Neural cell (in vitro differentiated cells): ENCODE measurements around the gene PANX2.

Experiments
- EZH2 ChIP-seq: fragments of 200-600, 300-800 bp; shearing (Covaris generic), sonication (generic); IDR thresholded peaks from 2 replicates; pipeline ENCODE4 v1.6.1; 2014; ENCODE audit warnings: antibody characterized with exemption, low read length, borderline replicate concordance, mild to moderate bottlenecking; ENCODE audit not compliant: insufficient read depth, poor library complexity, severe bottlenecking
- MXI1 ChIP-seq: fragments of 450-650 bp; conservative IDR thresholded peaks from 2 replicates; pipeline ENCODE4 v1.6.1; 2014; ENCODE audit warnings: antibody characterized with exemption, mild to moderate bottlenecking; ENCODE audit not compliant: poor library complexity, severe bottlenecking
- POLR2AphosphoS5 ChIP-seq: IDR thresholded peaks from 2 replicates; pipeline ENCODE4 v1.6.1; 2012
- SMC3 ChIP-seq: fragments of 450-650 bp; conservative IDR thresholded peaks from 2 replicates; pipeline ENCODE4 v1.6.1; 2014; ENCODE audit warnings: antibody characterized with exemption, mild to moderate bottlenecking, moderate library complexity; ENCODE audit not compliant: poor library complexity
- TAF1 ChIP-seq: IDR thresholded peaks from 2 replicates; pipeline ENCODE4 v1.6.1; 2012; ENCODE audit warnings: low read depth
- TF ChIP-seq, protein P1 (sequence below): fragments of 450-650 bp; IDR thresholded peaks from 2 replicates; pipeline ENCODE4 v1.5.1; 2014; ENCODE audit warnings: antibody characterized with exemption, mild to moderate bottlenecking, moderate library complexity; ENCODE audit not compliant: poor library complexity, severe bottlenecking
- TF ChIP-seq, protein P2 (sequence below): IDR thresholded peaks from 2 replicates; pipeline ENCODE4 v1.6.1; 2012; ENCODE audit warnings: borderline replicate concordance

- TF ChIP-seq SMC3: no peak
- TF ChIP-seq, protein P1, sequence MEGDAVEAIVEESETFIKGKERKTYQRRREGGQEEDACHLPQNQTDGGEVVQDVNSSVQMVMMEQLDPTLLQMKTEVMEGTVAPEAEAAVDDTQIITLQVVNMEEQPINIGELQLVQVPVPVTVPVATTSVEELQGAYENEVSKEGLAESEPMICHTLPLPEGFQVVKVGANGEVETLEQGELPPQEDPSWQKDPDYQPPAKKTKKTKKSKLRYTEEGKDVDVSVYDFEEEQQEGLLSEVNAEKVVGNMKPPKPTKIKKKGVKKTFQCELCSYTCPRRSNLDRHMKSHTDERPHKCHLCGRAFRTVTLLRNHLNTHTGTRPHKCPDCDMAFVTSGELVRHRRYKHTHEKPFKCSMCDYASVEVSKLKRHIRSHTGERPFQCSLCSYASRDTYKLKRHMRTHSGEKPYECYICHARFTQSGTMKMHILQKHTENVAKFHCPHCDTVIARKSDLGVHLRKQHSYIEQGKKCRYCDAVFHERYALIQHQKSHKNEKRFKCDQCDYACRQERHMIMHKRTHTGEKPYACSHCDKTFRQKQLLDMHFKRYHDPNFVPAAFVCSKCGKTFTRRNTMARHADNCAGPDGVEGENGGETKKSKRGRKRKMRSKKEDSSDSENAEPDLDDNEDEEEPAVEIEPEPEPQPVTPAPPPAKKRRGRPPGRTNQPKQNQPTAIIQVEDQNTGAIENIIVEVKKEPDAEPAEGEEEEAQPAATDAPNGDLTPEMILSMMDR: no peak
- TF ChIP-seq, protein P2, sequence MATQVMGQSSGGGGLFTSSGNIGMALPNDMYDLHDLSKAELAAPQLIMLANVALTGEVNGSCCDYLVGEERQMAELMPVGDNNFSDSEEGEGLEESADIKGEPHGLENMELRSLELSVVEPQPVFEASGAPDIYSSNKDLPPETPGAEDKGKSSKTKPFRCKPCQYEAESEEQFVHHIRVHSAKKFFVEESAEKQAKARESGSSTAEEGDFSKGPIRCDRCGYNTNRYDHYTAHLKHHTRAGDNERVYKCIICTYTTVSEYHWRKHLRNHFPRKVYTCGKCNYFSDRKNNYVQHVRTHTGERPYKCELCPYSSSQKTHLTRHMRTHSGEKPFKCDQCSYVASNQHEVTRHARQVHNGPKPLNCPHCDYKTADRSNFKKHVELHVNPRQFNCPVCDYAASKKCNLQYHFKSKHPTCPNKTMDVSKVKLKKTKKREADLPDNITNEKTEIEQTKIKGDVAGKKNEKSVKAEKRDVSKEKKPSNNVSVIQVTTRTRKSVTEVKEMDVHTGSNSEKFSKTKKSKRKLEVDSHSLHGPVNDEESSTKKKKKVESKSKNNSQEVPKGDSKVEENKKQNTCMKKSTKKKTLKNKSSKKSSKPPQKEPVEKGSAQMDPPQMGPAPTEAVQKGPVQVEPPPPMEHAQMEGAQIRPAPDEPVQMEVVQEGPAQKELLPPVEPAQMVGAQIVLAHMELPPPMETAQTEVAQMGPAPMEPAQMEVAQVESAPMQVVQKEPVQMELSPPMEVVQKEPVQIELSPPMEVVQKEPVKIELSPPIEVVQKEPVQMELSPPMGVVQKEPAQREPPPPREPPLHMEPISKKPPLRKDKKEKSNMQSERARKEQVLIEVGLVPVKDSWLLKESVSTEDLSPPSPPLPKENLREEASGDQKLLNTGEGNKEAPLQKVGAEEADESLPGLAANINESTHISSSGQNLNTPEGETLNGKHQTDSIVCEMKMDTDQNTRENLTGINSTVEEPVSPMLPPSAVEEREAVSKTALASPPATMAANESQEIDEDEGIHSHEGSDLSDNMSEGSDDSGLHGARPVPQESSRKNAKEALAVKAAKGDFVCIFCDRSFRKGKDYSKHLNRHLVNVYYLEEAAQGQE: no peak
- no peak for TF ChIP-seq MXI1
- no peak for TF ChIP-seq POLR2AphosphoS5
- no peak for TF ChIP-seq EZH2
- TF ChIP-seq TAF1: no peak
Measured at GRCh38 chr22:50175921-50176849, 5.7 kb downstream of the PANX2 start.
